ENCODE measurements around the gene PLRG1. TPM values are rescaled to one million over a fixed set of nuclear protein-coding genes. Genes with fewer than 3 reads are reported as not detected.
A peak's percentile ranks its signal among the peaks of the same experiment; 100 is the strongest.

The PLRG1 gene
- polyA plus RNA-seq, 1 donor from 2014 or later: 133 TPM

GRCh38 chr4:154490234-154490582, 60.0 kb downstream of the PLRG1 start:
- no peak overlapping the region for H3K4me2 ChIP-seq (ENCODE audit: low read length)
- H3K27me3 ChIP-seq (ENCODE audit: insufficient read depth, low read depth, low read length): peaks cover 40% of the 10 kb centered on the region

GRCh38 chr4:154489558-154490233, 60.5 kb downstream of the PLRG1 start:
- Histone ChIP-seq H3K4me2 (ENCODE audit: low read length) (no peak overlapping the region), H3K27me3 (ENCODE audit: insufficient read depth, low read depth, low read length) (peaks cover 40% of the 10 kb centered on the region), H2AFZ (ENCODE audit: low read depth, low read length) (no peak overlapping the region), H3K4me3 (ENCODE audit: low read length) (peak overlapping the region; percentile 85), H3K9me3 (ENCODE audit: low read length) (no peaks in the 10 kb centered on the region), H3K79me2 (replicated peaks; ENCODE audit: insufficient read depth, low read length) (no peaks in the 10 kb centered on the region), H4K20me1 (ENCODE audit: insufficient read depth) (no peaks in the 10 kb centered on the region), H3K9me2 (ENCODE audit: insufficient read depth, low read length) (no peaks in the 10 kb centered on the region), H3K9ac (ENCODE audit: low read length) (no peak overlapping the region), H3F3A (ENCODE audit: insufficient read depth, low read length, poor library complexity, severe bottlenecking) (no peaks in the 10 kb centered on the region), H3K27ac (ENCODE audit: low read length) (no peak overlapping the region), H3K36me3 (ENCODE audit: insufficient read depth, low read length) (no peaks in the 10 kb centered on the region)
- TF ChIP-seq EP300 (conservative IDR thresholded peaks at IDR 0.05; ENCODE audit: poor library complexity, severe bottlenecking) (no peak), POLR2AphosphoS5 (IDR thresholded peaks at IDR 0.05) (no peak), EZH2 (IDR thresholded peaks at IDR 0.05; ENCODE audit: borderline replicate concordance, insufficient read depth, low read length, poor library complexity, severe bottlenecking) (no peak), SMC3 (conservative IDR thresholded peaks at IDR 0.05; ENCODE audit: poor library complexity) (no peak), TAF1 (IDR thresholded peaks at IDR 0.05; ENCODE audit: low read depth) (no peak), REST (IDR thresholded peaks at IDR 0.05; ENCODE audit: borderline replicate concordance) (no peak), RAD21 (conservative IDR thresholded peaks at IDR 0.05) (no peak), MXI1 (conservative IDR thresholded peaks at IDR 0.05; ENCODE audit: poor library complexity, severe bottlenecking) (no peak)

More at GRCh38 chr4:154490234-154490582, 60.0 kb downstream of the PLRG1 start:
- no peaks in the 10 kb centered on the region for H3K79me2 ChIP-seq (replicated peaks; ENCODE audit: insufficient read depth, low read length)
- H3K9ac ChIP-seq (ENCODE audit: low read length): no peak overlapping the region
- no peak overlapping the region for H3K27ac ChIP-seq (ENCODE audit: low read length)
- TF ChIP-seq MXI1 (conservative IDR thresholded peaks at IDR 0.05; ENCODE audit: poor library complexity, severe bottlenecking) (no peak), REST (IDR thresholded peaks at IDR 0.05; ENCODE audit: borderline replicate concordance) (no peak), RAD21 (conservative IDR thresholded peaks at IDR 0.05) (no peak), EZH2 (IDR thresholded peaks at IDR 0.05; ENCODE audit: borderline replicate concordance, insufficient read depth, low read length, poor library complexity, severe bottlenecking) (no peak), TAF1 (IDR thresholded peaks at IDR 0.05; ENCODE audit: low read depth) (no peak), SMC3 (conservative IDR thresholded peaks at IDR 0.05; ENCODE audit: poor library complexity) (no peak), POLR2AphosphoS5 (IDR thresholded peaks at IDR 0.05) (no peak), EP300 (conservative IDR thresholded peaks at IDR 0.05; ENCODE audit: poor library complexity, severe bottlenecking) (no peak)
- TF ChIP-seq, protein P1, sequence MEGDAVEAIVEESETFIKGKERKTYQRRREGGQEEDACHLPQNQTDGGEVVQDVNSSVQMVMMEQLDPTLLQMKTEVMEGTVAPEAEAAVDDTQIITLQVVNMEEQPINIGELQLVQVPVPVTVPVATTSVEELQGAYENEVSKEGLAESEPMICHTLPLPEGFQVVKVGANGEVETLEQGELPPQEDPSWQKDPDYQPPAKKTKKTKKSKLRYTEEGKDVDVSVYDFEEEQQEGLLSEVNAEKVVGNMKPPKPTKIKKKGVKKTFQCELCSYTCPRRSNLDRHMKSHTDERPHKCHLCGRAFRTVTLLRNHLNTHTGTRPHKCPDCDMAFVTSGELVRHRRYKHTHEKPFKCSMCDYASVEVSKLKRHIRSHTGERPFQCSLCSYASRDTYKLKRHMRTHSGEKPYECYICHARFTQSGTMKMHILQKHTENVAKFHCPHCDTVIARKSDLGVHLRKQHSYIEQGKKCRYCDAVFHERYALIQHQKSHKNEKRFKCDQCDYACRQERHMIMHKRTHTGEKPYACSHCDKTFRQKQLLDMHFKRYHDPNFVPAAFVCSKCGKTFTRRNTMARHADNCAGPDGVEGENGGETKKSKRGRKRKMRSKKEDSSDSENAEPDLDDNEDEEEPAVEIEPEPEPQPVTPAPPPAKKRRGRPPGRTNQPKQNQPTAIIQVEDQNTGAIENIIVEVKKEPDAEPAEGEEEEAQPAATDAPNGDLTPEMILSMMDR (IDR thresholded peaks at IDR 0.05; ENCODE audit: poor library complexity, severe bottlenecking): no peak
- H3F3A ChIP-seq (ENCODE audit: insufficient read depth, low read length, poor library complexity, severe bottlenecking): no peaks in the 10 kb centered on the region
- no peak overlapping the region for H2AFZ ChIP-seq (ENCODE audit: low read depth, low read length)
- no peaks in the 10 kb centered on the region for H3K9me3 ChIP-seq (ENCODE audit: low read length)
- H4K20me1 ChIP-seq (ENCODE audit: insufficient read depth): no peaks in the 10 kb centered on the region
- H3K9me2 ChIP-seq (ENCODE audit: insufficient read depth, low read length): no peaks in the 10 kb centered on the region
- H3K4me3 ChIP-seq (ENCODE audit: low read length): peak overlapping the region; percentile 85
- H3K36me3 ChIP-seq (ENCODE audit: insufficient read depth, low read length): no peaks in the 10 kb centered on the region

Data from neural cell (in vitro differentiated cells).